NCI-H1417 treated with DMSO at 0.1 percent for 48 hours (cell line): ENCODE measurements around the gene IL4I1.

Experiments used
- DNase-seq: peaks from one replicate; lab custom pipeline; 2025; lab: John Stamatoyannopoulos, UW

IL4I1 gene

DNA sequence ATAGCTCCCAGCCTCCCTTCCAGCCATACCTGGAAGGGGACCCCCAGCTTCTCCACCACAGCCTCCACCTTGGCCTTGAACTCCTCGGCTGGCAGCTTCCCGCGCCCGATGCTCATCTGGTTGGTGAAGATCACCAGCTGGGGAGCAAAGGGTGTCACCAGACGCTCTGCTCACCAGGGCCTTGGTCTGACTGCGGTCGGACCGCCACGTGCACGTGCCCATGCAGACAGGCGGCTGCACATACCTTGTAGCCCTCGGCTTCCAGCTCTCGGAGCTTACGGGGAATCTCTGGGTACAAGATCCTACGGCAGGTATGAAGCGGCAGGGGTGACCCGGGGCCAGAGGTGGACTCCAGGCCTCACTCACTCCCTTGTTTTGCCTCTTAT lies 32.8 kb downstream of the IL4I1 start:
- DNase-seq = no peak

DNA sequence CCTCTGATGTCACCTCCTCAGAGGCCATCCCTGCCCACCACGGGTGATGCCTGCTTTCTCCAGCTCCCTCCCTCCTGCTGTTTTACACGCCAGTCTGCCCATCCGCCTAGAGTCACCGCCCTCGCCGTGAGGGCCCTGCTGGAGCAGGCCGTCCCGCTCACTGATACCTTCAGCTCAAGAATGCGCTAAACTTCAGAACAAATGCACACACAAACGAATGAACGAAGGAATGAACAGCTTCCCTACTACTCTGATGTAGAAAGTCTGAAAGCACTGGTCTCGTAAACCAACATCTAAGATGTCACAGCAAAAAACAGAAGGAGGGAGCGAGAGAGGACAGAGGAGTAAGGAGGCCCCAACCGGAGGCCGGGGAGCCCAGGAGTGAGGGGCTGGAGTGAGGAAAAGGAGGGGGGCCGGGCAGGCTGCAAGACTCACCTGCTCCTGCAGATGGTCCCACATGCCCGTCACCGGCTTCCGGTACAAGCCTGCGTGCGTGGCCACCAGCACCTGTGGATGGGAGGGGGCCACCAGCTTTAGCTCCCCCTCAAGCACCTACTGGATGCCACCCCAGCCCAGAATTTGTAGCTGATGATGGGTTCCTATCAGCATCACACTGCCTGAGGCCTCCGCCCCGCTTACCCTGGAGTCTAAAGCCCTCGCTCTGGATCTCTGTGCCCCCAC lies 33.3 kb downstream of the IL4I1 start:
- DNase-seq = no peak

DNA sequence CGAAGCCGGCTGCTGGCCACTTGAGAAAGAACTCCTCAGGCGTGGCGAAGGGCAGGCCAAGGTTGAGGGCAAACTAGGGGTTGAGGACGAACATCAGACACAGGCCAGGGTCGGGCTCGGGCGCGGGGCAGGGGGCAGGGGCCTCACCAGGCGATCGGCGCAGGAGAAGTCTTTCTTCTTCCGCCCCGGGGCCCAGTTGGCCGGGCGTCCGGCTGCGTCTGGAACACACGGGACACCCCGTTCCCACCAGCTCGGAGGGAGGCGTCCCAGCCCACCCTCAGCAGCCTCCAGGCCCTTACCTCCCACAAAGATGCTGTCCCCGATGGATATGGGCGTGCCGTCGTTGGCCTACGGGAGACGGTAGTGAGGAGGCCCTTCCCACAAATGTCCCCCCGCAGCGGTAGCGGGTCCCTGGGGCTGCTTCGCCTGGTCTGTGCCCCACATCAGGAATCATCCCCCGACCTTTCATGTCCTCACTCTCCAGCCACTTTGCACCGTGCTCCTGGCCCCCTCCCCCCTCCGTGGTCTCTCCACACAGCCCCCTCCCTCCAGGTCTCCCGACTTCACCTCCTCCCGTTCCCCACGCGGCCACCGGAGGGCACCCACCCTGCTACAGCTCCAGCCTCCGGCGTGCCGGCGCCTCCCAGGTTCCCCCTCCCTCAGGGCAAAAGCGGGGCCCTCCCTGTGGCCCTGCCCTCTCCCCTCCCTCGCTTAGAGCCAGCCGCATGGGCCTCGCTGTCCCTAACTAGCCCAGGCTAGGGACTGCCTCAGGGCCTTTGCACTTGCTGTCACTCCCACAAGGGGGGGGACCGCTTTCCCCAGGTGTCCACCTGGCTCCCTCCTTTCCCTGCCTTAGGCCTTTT lies 34.1 kb downstream of the IL4I1 start:
- no peak for DNase-seq

DNA sequence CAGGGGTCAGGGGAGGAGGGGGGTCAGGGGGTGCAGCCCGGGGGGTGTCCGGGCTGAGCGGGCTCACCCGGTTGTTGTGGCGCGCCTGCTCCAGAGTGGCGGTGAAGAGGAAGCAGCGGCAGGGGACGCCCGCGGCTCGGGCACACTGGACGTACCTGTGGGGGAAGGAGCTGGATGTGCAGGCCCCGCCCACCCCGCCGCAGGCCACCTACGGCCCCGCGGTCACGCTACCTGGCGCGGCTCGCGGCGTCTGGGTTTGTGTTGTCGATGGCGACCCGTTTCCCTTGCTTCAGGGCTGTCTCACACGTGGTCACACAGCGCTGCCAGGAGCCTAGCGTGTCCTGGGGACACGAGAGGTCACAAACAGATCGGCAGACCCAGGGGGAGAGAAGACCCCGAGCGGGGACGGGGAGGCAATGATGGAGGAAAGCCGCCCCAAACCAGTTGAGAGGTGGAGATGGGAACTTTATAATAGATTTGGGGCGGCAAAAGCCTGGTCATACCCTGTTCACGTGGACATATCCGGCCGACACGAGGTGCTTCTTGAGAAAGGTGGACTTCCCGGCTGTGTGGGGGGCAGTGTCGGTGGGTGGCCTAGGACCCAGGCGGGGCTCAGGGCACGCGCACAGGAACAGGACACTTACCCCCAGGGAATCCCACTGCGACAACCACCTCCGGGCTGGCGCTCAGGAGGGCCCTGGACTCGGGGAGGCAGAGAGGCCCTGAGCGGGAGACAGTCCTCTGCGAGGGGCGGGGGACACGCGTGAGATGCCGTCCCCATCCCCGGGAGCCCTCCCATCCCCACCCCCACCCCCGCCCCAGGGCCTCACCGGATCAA lies 34.9 kb downstream of the IL4I1 start:
- no peak for DNase-seq

DNA sequence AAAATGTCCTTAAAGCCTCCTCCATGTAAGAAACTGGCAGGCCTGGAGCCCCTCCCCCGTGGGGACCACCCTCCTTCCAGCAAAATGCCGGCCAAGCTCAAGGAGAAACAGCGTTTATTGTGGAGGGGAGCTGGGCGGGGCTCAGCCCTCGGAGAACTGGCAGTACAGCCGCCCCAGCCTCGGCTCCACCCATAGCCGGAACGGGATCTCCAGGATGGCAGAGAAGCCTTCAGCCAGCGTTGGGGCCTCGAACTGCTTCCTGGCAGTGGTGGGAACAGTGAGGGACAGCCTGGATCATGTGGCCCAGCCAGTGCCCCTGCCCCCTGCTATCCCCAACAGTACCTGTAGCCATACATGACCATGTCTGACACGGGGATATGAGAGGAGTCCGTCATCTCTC lies 35.6 kb downstream of the IL4I1 start:
- DNase-seq = no peak

DNA sequence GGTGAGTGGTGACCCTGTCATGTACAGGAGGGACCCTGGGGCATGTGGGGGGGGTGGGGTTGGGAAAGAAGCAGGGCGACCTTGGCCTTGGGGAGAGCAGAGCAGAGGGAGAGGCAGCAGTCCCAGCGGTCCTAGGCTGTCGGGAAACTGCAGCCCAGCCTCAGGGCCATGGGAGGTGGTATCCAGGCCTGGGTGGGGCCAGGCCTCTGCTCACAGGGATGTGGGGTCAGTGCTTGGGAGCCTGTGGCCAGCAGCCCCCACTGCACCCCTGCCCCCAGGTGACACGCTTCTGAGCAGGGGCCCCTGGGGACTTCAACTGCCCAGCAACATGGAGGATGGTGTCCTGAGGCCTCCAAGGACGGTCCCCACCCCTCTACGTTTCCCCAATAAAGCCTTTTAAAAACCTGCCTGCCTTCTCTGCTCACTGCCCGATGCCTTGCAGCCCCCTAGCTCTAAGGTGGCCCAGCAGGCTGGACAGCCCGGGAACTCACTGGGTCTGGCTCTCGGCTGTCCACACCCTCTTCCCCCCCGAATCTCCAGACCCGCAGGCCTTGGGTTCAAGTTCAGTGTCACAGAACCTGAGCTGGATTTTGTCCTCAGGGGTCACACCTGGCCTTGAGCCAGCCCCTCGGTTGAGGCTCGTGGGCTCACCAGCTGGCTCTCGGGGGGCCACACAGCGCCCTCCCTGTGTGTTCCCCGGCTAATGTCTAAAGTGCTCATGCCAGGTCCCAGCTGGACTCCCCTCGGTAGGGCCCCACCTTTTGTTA lies 36.2 kb downstream of the IL4I1 start:
- no peak for DNase-seq

DNA sequence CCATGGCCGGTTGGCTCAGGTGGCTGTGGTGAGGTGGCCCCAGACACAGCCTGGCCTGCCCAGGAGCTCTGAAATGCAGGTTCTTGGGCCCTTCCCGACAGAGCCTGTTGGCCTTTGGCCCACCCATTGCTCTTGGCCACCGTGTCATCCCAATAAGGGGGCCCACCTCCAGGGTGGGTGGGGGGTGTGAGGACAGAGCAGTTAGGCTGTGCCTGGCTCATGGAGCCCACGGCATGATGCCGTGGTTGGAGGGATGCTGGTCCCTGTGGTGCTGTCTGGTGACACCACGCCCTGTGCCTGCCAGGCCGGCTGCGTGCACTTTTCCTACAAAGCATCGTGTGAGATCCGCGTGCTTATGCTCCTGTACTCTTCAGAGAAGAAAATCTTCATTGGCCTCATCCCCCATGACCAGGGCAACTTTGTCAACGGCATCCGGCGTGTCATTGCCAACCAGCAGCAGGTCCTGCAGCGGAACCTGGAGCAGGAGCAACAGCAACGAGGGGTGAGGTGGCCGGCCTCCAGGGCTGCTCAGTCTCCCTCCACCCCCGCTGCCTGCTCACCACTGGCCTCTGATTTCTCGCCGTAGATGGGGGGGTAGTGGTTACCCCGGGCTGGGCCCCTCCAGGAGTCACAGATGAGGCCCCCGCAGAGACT lies 36.9 kb downstream of the IL4I1 start:
- DNase-seq = no peak

DNA sequence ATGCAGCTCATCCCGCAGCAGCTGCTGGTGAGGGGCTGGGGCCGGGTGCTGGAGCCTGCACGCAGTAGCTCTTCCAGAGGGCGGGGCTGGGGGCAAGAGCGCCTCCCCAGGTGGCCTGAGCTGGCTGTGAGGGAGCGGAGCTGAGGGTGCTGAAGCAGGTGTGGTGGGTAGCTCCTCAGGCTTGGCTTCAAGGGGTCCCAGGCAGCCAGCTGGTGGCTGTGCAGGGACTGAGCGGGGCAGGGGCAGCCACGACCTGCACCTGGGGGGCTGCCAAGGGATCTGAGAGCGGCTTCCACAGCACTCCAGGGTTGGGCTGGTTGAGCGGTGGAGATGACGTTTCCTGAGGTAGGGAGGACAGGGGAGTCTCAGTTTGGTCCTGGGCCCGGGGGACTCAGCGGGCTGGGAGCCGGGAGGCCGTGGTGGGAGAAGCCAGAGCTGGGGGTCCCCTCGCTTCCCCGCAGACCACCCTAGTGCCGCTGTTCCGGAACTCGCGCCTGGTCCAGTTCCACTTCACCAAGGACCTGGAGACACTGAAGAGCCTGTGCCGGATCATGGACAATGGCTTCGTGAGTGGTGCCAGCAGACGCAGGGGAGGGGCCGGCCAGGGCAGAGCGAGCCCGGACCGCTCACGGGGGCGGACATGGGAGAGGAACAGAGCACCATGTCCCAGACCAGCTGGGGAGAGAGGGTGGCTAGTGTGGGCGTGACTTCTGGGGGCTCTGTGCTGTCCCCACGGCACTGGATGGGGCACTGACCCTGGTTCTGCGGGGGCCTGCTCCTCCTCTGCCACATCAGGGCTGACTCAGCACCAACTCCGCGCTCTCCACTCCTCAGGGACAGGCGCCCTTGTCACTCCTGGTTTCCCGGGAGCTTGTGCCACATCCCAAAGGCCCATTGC lies 38.4 kb downstream of the IL4I1 start:
- no peak for DNase-seq

DNA sequence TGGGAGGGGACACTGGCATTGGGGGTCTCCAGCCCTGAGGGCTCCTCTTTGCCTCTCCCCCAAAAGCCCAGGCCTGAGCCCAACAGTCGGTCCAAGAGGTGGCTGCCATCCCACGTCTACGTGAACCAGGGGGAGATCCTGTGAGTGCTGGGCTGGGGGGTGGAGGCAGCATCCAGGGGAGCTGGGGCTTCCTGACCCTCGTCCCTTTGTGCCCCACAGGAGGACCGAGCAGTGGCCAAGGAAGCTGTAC lies 38.9 kb downstream of the IL4I1 start:
- no peak for DNase-seq

DNA sequence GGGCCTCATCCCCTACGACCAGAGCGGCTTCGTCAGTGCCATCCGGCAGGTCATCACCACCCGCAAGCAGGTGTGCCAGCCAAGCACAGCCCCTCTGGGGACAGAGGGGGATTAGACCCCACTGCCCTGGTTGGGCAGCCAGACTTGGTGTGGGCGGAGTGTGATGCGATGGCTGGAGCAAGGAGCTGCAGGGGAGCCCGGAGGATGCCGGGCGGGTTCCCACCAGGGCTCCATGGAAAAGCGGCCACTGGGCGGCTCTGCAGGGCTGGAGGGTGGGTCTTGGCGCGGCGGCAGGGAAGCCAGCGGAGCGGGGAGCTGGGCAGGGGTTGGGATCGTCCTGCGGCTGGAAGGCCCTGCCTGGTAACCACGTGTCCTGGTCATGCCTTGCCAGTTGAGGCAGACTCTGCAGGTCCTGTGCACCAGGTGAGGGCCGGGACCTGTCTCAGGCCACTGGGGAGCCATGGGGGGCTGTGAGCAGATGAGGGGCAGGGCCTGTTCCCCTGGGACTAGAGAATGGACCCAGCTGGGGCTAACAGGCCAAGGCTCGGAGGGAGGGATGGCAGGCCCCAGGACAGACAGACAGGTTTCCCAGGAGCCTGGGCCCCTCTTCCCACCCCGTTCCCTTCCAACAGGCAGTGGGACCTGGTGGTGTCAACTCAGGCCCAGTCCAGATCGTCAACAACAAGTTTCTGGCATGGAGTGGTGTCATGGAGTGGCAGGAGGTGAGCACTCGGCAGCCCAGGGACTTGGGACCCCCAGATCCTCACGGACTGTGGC lies 39.4 kb downstream of the IL4I1 start:
- no peak for DNase-seq

DNA sequence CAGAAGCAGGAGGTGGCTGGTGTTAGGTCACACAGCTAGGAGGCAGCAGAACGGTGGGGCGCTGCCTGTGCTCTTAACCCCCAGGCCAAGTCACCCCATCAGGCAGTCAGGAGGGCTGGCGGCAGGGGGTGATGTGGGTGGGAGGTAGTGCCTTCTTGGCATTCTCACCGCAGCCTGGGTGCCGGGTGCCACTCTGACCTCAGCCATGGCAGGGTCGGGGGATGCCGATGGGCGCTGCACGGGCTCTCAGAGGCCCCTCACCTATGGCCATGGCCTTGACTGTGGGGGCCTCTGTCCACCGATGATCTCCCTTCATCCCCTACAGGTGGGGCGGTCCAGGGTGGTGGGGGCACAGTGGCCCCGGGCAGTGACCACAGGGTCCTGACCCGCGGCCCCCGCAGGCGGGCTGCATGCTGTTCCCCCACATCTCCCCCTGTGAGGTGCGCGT lies 40.1 kb downstream of the IL4I1 start:
- DNase-seq = no peak

DNA sequence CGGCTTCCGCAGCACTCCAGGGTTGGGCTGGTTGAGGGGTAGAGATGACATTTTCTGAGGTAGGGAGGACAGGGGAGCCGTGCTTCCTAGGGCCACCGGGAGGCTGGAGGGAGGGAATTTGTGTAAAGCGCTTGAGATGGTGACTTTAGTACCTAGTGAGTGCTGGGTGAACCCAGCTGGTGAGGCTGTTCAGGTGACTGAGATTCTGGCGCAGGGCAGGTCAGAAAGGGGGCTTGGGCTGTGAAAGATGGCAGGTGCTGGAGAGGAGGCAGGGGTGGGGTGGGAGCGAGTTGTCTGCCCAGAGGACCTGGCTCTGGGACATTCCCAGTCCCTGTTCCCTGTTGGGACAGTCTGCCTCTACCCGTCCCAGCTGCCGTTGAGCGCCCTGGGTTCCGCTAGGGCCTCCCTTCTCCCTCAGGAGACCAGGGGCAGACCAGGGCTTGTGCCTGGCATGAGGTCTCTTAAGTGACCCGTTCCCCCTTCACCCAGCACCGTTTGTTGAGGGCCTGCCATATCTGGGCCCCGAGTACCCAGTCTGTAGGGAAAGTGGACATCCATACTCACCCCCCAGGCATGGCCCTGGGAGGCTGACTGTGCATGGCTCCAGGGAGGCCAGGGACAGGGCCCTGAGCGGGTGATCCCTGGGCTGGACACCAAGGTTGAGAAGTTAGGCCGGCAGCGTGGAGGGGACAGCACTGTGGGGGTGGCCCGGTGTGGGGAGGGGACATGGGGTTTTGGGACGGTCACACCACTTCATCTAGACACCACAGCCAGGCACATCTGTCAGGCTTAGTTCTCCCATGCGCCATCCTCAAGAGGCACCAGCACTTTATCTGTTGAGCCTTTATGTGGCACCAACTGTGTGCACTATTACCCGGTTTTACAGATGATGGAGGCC lies 40.8 kb downstream of the IL4I1 start:
- no peak for DNase-seq

DNA sequence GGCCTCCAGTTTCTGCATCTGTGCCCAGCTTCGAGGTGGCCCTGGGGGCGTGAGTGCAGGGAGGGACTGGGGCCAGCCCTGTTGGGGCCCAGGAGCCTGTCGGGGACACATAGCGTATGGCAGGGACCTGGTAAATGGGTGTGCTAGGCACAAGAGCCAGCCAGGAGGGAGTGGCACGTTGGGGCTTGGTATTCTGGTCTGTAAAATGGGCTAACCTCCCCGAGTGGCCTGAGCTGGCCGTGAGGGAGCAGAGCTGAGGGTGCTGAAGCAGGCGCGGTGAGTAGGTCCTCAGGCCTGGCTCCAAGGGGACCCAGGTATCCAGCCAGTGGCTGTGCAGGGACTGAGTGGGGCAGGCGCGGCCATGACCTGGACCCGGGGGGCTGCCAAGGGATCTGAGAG lies 41.4 kb downstream of the IL4I1 start:
- no peak for DNase-seq

DNA sequence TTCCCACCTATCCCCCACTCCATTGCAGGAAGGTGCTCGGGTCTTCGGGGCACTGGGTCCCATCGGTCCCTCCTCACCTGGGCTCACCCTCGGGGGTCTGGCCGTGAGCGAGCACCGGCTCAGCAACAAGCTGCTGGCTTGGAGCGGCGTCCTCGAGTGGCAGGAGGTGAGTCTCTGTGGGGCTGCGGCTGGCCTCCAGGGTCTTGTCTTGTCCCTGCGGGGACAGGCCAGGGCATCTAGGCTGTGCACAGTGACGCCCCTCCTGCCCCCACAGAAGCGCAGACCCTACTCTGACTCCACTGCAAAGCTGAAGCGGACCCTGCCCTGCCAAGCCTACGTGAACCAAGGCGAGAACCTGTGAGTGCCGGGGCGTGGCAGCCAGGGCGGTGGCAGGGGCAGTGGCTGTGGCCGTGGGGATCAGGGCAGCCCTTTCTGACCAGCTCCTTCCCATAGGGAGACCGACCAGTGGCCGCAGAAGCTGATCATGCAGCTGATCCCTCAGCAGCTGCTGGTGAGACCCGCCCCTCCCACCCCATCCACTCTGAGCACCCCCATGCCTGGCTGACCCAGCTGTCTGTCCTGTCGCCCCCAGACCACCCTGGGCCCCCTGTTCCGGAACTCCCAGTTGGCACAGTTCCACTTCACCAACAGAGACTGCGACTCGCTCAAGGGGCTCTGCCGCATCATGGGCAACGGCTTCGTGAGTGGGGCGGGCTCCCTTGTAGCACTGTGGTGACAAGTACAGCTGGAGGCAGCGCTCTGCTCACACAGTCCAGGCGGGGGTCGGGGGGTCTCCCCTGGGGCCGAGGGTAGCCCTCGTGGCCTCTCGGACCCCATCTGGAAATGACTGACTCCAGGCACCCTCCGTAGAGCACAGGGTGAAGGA lies 42.1 kb downstream of the IL4I1 start:
- no peak for DNase-seq

DNA sequence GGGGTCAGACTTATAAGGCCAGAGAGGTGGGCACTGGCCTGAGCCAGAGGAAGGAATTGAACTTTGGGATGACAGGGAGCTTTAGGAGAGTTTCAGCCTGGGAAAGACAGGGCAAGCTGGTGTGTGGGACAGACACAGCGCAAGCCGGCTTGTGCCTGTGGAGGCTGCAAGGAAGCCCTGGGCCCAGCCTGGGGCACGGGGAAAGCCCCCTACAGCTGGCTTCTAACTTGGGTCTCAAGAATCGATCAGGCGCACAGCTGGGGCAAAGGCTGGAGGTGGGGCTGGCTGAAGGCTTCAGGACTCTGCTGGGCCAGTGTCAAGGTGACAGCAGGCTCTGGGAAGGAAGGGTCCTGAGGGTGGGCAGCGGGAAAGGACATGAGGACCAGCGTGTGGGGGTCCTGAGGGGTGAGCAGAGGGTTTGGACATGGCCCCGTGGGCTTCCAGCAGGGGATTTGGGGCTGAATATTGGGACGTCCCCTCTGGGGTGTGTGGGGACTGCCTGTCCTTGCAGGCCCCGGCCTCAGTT lies 42.8 kb downstream of the IL4I1 start:
- no peak for DNase-seq

DNA sequence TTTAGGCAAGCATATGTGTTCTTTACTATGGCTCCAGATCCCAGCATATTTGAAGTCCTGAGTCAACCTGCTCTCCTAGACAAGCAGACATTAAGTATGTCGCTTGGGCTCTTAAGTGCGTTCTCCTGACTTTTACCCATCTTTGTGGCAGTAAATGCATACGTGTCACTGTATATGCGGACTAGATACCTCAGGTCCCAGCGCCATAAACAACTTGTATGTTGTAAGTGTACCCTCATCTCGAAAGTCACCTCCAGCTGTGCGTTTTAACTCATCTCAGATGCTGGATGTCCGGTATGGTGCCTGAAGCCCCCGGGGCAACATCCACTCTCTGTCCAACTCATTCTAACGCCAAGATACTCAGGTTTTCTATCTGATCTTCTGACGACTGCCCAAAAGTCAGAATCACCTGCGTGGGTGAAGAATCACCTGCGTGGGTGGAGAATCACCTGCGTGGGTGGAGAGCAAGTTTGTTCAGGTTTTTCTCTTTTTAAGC lies 44.0 kb downstream of the IL4I1 start:
- no peak for DNase-seq
